BE2C (cell line): ENCODE results near the gene ZCCHC7.

Source experiments
- DNase-seq: peaks from one replicate; pipeline ENCODE4 v3.0.0-alpha.2; 2020
- H3K27me3 ChIP-seq: fragments of 250-450 bp; sonication (Bioruptor Pico); 2 replicates; pipeline ENCODE4 v1.5.1; 2020; ENCODE audit warnings: mild to moderate bottlenecking
- H3K36me3 ChIP-seq: fragments of 250-450 bp; sonication (Bioruptor Pico); 2 replicates; pipeline ENCODE4 v1.5.1; 2020; ENCODE audit warnings: mild to moderate bottlenecking
- H3K4me1 ChIP-seq: fragments of 250-450 bp; sonication (Bioruptor Pico); 2 replicates; pipeline ENCODE4 v1.5.1; 2020
- H3K4me3 ChIP-seq: 2 replicates; pipeline ENCODE4 v1.5.1; 2011; ENCODE audit warnings: low read depth, low read length
- H3K9me3 ChIP-seq: fragments of 250-450 bp; sonication (Bioruptor Pico); 2 replicates; pipeline ENCODE4 v1.5.1; 2020
- TF ChIP-seq, protein P1 (sequence below): IDR thresholded peaks from 2 replicates; pipeline ENCODE4 v1.5.1; 2012; ENCODE audit warnings: mild to moderate bottlenecking, low read depth, low read length

Gene ZCCHC7

DNA sequence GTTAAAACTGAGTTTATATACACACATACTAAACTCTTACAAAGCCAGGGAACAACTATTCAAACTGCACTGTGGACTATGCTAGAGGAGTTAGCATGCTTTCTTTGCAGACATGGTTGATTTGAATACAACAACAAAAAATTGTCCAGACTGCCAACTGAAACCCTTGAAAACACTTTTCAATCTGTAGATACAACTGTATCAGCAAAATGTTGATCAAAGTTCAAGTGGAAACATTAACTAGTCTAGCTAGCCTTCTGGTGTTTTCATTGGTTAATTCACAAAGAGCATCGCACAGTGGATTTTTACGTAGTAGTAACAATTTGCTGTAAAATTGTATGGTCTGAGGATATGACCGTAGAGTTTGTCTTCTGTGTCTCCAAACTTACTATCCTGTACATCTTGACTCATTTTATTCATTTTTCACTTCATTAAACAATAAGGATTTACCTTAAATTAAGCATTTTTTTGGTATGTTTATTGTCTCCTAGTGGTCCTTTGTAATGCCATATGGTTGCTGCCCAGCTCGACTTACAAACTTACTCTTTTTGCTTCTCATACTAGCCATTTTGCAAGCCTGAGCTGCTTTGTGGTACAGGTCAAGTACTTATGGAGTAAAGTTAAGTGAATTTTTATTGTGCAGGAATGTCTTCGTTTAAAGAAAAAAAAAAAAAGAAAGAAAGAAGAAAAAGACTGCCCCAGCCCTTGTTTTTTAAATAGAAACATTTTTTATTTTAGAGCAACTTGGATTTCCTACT lies 123.4 kb downstream of the ZCCHC7 start:
- DNase-seq, result no peak
- Histone ChIP-seq H3K9me3 (no peaks in the 10 kb centered on the region), H3K27me3 (no peaks in the 10 kb centered on the region), H3K36me3 (no peaks in the 10 kb centered on the region), H3K4me1 (peaks cover 13% of the 10 kb centered on the region), H3K4me3 (no peak overlapping the region)
- TF ChIP-seq, protein P1, sequence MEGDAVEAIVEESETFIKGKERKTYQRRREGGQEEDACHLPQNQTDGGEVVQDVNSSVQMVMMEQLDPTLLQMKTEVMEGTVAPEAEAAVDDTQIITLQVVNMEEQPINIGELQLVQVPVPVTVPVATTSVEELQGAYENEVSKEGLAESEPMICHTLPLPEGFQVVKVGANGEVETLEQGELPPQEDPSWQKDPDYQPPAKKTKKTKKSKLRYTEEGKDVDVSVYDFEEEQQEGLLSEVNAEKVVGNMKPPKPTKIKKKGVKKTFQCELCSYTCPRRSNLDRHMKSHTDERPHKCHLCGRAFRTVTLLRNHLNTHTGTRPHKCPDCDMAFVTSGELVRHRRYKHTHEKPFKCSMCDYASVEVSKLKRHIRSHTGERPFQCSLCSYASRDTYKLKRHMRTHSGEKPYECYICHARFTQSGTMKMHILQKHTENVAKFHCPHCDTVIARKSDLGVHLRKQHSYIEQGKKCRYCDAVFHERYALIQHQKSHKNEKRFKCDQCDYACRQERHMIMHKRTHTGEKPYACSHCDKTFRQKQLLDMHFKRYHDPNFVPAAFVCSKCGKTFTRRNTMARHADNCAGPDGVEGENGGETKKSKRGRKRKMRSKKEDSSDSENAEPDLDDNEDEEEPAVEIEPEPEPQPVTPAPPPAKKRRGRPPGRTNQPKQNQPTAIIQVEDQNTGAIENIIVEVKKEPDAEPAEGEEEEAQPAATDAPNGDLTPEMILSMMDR, result no peak

DNA sequence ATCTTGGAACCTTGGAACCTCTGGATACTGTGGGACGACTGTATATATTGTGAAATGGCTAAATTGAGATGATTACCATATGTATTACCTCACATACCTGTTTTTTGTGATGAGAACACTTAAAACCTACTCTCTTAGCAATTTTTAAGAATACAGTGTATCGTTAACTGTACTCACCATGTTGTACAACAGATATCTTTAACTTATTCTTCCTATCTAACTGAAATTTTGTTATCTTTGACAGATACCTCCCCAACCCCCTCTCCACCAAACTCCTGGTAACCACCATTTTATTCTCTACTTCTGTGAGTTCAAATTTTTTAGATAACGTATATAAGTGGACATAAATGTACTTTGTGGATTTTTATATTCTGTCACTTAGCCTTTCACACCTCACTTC lies 126.5 kb downstream of the ZCCHC7 start:
- Histone ChIP-seq H3K9me3 (no peaks in the 10 kb centered on the region), H3K27me3 (no peaks in the 10 kb centered on the region), H3K36me3 (0 out of 2 replicates have a peak, but pooled peaks cover 2% of the 10 kb centered on the region), H3K4me3 (no peak overlapping the region), H3K4me1 (0 out of 2 replicates have a peak, but pooled peaks cover 4% of the 10 kb centered on the region)
- DNase-seq, result no peak
- TF ChIP-seq, protein P1, result no peak

DNA sequence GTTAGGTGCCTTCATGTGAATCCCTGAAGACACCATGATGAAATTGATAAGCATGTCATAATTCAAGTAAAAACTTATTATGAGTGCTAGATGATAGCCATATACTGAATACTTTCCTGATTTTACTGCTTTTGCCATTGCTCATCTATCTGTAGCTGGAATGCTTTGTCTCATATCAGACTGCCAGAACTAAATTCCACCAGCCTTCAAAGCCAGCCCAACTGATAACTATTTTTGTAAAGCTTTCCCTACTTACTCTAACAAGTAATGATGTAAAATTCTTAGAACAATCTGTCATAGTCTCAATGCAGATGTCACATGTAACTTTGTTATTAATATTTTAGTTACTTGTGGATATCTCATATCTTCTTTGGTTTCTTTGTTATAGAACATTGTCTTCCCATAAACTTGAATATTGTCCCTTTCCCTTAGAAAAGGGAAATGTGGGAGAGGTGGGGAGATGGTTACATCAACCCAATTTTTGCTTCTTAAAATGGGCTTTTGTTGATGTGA lies 128.3 kb downstream of the ZCCHC7 start:
- TF ChIP-seq, protein P1, result no peak
- Histone ChIP-seq H3K27me3 (no peaks in the 10 kb centered on the region), H3K4me3 (no peak overlapping the region), H3K4me1 (no peaks in the 10 kb centered on the region), H3K9me3 (no peaks in the 10 kb centered on the region), H3K36me3 (0 out of 2 replicates have a peak, but pooled peaks cover 2% of the 10 kb centered on the region)
- DNase-seq, result no peak

DNA sequence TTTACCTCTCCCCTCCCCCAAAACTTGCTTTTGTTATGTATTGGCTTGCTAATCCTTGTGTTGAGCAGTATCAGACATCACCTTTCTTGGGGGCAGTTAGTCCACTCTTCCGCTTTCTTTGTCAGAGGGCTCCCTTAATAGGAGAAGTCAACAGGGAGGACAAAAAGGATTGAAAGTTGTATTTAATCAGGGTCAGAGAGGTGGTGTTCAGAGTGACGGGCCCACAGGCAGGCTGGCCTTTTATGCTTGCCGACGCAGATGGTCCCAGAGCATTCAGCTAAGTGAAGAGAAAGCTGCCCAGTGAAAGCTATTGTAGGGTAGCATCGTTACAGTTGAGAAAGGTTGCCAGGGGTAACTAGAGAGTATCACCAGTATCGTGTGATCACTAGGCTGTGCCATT lies 131.1 kb downstream of the ZCCHC7 start:
- H3K9me3 ChIP-seq, result no peaks in the 10 kb centered on the region
- 0 out of 2 replicates have a peak, but pooled peaks cover 2% of the 10 kb centered on the region for H3K36me3 ChIP-seq
- no peak overlapping the region for H3K4me3 ChIP-seq
- TF ChIP-seq, protein P1, result no peak
- no peaks in the 10 kb centered on the region for H3K27me3 ChIP-seq
- H3K4me1 ChIP-seq, result no peaks in the 10 kb centered on the region
- DNase-seq, result no peak

DNA sequence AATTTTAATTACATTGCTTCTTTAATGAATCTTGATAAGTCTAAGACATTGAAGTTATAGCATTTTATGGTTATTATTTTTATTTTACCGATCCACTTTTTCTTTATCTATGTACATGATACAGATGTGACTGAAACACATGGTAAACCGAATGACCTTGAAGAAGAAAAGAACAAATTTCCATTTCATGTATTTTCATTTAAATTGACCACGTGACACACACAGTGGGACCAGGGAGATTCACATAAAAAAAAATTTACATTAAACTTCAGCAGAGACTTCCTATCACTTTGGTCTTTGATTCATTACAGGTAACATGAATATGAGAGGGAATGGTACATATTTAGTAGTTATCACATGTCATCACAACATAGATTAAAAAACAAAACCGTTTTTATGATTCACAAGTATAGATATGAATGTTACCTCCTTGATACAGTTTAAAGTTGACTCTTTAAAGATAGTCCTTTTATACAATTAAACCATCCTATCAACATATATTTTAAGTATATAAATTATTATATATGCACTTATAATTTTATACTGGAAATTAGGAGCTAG lies 133.1 kb downstream of the ZCCHC7 start:
- Histone ChIP-seq H3K27me3 (no peaks in the 10 kb centered on the region), H3K4me1 (no peaks in the 10 kb centered on the region), H3K4me3 (no peak overlapping the region), H3K36me3 (0 out of 2 replicates have a peak, but pooled peaks cover 2% of the 10 kb centered on the region), H3K9me3 (no peaks in the 10 kb centered on the region)
- DNase-seq, result no peak
- TF ChIP-seq, protein P1, result no peak

DNA sequence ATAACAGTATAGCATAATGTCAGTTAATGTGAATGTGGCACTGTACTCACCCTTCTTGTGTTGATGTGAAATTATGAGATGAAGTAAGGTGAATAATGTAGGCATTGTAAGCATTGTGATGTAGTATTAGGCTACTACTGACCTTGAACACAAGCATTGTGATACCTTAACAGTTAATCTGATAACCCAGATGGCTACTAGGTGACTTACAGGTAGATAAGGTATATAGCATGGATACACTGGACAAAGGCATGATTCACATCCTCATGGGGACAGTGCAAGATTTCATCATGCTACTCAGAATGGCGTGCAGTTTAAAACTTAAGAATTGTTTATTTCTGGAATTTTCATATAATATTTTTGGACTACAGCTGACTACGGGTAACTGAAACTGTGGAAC lies 134.8 kb downstream of the ZCCHC7 start:
- TF ChIP-seq, protein P1, result no peak
- H3K4me1 ChIP-seq, result no peaks in the 10 kb centered on the region
- H3K4me3 ChIP-seq, result no peak overlapping the region
- no peaks in the 10 kb centered on the region for H3K36me3 ChIP-seq
- H3K27me3 ChIP-seq, result no peaks in the 10 kb centered on the region
- no peak for DNase-seq
- no peaks in the 10 kb centered on the region for H3K9me3 ChIP-seq
